Gastrocnemius medialis (tissue), 4 donors: Measurements from ENCODE around the gene GLDC.

Experiments used
- CTCF ChIP-seq, 5 experiments: fragments of 450-650 bp in 3 of 5; fragments of 200-600 bp in 2 of 5; sonication (generic) in 2 of 5; IDR thresholded peaks in 4 of 5; conservative IDR thresholded peaks in 1 of 5; 1 replicate in 4 of 5; 2 replicates in 1 of 5; pipeline ENCODE4 v1.5.1; 2016 to 2019; ENCODE audit warnings: antibody characterized with exemption in 5 of 5, mild to moderate bottlenecking in 3 of 5, moderate library complexity in 3 of 5
- POLR2A ChIP-seq, 2 donors: fragments of 450-650 bp; IDR thresholded peaks; one replicate each; pipeline ENCODE4 v1.6.1; 2017; ENCODE audit warnings: antibody characterized with exemption in 2 of 2, mild to moderate bottlenecking in 2 of 2, moderate library complexity in 2 of 2

GRCh38 chr9:6646293-6646636 is 736 bp upstream of the GLDC start:
- no peak for TF ChIP-seq CTCF (IDR thresholded peaks at IDR 0.05 in 4 of 5, conservative IDR thresholded peaks at IDR 0.05 in 1 of 5)
- TF ChIP-seq POLR2A (IDR thresholded peaks at IDR 0.05) = no peak
